Myocyte (in vitro differentiated cells): ENCODE data around the gene MXRA8. TPM values are rescaled to one million over a fixed set of nuclear protein-coding genes. Genes with fewer than 3 reads are reported as not detected.
A peak's percentile ranks its signal among the peaks of the same experiment; 100 is the strongest.
"Not testable (repeated sequence)": the region's sequence is repeated elsewhere in the genome, so short reads cannot be mapped to it uniquely, and the experiment has no call there.

Experiments used
- DNase-seq: peaks from one replicate; pipeline ENCODE4 v3.0.0-alpha.2; 2012; ENCODE audit warnings: low read depth
- total RNA-seq: library from RNA; depleted of rRNA; stranded (reverse); fragments of >200 nt; gene quantifications from 2 replicates; pipeline ENCODE4 v1.2.3, GENCODE V29; 2014

Gene MXRA8
- total RNA-seq, 1 donor from 2014 or later: 224 TPM

DNA sequence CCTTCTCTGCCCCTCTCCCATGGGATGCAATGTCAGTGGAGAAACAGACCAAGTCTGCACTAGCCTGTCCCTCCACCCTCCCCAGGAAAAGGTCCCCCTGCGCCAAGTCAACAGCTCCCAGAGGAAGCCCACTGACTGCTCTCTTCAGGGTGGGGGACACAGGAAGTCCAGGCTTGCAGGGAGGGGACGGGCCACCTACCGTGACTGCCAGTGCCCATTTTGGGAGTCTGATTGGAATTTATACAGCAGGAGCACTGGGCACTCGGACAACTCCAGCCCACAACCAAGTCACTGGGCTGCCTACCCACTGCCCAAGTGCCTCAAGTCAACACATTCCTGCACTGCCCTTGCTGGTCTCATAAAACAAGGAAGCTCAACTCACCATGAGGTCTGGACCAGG, 34.7 kb upstream of the MXRA8 start:
- DNase-seq: no peak

DNA sequence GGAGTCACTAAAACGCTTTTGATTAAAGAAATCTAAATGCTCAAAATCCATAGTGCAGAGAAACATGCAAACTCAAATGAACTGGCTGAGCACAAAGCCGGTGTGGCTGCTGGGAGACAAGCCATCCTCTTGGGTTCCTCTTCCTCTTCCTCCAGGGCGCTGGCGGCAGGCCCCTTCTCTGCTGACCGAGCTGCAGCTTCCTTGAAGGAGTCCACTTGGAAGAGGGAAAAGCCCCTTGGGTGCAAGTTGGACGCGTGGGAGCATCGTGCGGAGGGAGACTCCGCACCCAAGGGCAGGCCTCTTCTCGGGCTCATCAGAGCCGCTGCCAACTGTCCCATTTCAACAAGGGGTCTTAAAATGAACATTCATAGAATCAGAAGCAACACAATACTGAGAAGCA, 32.9 kb upstream of the MXRA8 start:
- no peak for DNase-seq

DNA sequence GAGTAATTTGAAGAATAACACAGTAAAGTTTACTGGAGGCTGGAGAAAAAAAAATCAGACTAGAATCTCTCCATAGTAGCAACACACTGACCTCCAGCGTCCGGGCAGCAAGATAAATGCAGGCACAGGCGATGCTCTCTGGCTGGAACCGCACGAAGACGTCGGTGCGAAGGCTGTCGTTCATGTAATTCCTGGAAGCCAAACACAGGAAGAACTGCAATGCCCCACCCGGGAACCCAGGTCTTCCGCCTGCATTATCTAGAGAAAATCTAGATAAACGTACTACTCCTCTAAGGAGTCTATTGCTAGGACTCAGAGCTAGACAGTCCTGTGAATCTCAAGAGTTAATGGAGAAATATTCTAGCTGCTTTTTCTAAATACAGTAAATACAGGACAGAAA, 32.3 kb upstream of the MXRA8 start:
- no peak for DNase-seq

DNA sequence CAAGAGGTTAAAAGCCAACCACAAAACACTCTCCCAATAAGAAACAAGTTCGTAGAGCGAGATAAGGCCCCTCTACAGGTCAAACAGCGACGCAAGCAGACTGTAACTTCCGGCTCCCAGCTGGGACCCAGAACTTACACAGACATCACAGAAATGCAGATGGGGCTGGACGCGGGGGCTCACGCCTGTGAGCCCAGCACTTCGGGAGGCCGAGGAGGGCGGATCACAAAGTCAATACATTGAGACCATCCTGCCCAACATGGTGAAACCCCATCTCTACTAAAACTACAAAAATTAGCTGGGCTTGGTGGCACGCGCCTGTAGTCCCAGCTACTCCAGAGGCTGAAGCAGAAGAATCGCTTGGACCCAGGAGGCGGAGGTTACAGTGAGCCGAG, 29.7 kb upstream of the MXRA8 start:
- no peak for DNase-seq

DNA sequence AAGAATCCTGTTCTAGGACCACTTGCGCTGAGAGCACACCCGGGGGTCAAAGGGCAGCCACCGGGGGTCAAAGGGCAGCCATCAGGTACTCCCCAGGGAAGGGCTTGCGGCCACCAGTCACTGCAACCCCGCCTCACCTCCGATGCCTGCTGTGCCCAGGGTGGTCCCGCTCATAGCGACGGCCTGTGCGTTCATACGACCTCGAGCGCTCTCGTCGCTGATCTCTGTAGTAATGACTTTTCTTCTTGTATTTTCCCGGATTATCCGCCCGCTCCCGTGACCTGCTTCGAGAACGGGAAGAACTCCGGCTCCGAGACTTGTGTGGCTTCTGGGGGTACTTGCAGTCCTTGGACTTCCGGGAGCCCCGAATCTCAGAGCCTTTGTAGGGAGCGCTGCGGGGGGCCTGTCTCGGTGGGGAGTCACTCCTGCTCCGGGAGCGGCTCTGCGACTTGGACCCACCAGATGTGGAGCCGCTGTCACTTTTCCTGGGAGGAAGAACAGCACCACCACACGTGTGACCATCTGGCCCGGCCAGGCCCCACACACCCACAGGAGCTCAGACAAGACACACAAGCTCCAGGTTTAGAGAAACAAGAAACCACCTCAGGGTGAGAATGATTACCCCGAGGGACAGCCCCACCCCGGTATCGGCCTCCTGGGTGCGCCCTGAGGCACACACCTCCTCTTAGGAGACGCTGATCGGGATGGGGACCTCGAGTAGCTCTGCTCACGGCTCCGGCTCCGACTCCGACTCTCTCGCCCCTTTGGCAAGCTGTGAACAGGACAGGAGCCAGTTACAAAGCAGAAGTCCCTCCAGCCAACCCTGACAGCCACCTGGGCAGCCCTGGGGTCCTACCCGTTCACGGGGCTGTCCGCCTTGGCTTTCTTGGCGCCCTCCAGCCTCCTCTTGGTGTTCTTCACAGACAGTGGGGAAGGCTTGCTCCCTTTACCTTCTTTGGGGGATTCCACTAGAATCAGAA, 29.0 kb upstream of the MXRA8 start:
- DNase-seq: no peak

DNA sequence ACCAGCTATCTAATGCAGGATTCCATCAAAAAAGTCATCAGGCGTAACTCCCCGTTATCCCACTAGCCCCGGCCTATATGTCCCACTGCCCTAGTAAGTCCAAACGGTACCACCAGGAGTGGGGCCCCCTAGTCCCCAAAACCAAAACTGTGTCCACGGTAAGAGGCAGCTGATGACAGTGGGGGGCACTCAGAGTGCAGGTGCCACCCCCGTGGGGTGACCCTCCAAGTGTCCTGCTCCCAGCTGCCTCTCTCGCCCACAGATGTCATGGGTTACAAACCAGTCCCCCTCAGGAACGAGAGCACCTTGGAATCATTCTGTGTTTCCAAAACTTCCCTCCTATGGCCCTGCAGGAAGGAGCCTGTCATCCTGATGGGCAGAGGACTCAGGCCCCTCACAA, 27.6 kb upstream of the MXRA8 start:
- no peak for DNase-seq

DNA sequence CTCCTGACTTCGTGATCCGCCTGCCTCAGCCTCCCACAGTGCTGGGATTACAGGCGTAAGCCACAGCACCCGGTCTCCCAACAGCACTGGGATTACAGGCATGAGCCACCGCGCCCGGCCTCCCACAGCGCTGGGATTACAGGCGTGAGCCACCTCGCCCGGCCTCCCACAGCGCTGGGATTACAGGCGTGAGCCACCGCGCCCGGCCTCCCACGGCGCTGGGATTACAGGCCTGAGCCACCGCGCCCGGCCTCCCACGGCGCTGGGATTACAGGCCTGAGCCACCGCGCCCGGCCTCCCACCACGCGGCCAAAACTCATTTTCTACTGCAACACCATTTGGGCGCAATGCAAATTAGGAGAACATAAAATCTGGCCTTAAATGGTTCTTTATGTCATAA, 27.0 kb upstream of the MXRA8 start:
- not testable (repeated sequence) for DNase-seq

DNA sequence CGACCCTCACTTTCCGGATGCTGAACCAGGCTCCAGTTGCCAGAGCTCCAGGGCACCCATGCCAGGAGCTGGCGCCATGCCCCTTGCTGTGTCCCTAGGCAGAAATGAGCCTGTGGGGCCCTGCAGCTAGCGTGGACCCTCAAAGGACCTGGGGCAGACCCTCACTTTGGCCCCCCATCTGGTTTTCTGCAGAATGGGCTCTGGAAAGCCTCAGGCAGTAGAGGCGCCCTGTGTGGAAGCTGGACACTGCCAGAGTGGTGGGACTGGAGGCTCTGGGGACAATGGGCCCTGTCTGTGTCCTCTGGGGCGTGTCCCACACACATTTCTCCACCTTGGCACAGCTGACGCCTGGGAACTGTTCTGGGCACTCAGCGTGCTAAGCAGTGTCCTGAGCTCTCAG, 22.9 kb upstream of the MXRA8 start:
- DNase-seq: no peak

DNA sequence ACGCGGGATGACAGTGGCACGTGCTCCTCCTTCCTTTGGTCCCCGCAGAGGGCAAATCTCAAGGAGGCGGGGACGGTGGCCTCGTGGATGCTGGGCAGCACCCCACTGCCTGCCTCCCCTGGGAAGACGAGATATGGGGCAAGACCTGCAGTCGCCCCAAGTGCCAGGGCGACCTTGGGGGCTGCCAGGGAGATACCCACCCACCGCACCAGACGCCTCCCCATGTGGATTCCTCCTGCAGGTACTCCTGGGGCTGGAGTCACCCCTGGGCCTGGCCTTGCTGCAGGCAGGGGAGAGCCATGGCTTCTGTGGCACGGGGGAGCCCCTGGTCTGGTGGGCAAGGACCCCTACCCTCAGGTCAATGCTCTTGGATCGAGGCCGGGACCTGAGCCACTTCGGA, 22.5 kb upstream of the MXRA8 start:
- no peak for DNase-seq

DNA sequence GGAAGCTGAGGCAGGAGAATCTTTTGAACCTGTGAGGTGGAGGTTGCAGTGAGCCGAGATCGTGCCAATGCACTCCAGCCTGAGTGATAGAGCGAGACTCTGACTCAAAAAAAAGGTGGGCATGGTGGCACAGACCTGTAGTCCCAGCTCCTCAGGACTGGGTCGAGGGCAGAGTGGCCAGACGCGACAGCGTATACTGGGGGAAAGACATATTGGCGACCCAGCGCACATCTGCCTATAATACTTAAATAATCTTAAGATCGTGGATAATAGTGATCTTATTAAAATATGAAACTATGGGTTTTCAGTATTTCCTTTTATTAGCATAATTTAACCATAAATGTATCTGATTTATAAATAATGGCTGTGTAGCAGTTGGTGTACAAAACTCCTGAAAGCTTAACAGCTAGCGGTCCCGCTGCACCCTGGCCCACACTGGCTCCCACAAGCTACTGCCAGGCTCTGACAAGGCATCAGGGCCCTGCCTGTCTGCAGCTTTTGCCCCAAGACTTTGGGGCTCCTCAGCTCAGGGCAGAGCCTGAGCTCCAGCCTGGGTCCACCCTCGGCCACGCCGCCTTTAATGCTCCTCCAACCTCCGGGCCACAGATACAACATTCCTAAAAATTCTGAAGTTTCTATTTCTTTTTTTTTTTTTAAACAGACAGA, 19.3 kb upstream of the MXRA8 start:
- no peak for DNase-seq

DNA sequence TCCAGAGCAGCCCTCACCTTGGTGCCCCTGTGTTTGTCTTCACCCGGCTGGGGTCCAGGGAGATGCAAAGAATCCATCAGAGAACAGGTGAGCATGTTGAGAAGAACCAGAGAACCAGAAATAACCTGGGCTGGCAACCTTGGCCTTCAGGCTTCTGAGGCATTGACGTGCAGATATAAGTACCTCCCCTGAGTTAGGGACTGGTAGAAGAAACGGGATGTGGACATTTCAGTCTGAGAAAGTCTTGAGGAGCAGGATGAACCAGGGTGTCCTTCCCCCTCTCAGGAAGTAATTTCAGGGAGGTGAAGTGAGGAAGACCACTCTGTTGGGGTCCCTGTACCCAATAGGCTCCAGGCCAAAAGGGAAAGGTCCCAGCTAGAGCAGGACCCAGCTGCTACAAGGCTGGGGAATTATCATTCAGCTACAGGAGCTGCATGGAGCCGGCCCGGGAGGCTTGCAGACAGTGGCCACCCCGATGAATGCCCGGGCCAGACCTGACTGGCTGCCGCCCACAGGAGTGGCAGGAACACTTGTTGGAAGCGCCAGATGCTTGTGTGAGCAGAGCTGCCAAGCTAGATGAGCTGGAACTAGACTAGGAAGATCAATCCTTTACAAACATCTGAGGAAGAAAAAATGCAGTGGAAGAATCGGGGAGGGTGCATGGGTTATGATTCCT, 18.3 kb upstream of the MXRA8 start:
- peak; percentile 24 for DNase-seq

DNA sequence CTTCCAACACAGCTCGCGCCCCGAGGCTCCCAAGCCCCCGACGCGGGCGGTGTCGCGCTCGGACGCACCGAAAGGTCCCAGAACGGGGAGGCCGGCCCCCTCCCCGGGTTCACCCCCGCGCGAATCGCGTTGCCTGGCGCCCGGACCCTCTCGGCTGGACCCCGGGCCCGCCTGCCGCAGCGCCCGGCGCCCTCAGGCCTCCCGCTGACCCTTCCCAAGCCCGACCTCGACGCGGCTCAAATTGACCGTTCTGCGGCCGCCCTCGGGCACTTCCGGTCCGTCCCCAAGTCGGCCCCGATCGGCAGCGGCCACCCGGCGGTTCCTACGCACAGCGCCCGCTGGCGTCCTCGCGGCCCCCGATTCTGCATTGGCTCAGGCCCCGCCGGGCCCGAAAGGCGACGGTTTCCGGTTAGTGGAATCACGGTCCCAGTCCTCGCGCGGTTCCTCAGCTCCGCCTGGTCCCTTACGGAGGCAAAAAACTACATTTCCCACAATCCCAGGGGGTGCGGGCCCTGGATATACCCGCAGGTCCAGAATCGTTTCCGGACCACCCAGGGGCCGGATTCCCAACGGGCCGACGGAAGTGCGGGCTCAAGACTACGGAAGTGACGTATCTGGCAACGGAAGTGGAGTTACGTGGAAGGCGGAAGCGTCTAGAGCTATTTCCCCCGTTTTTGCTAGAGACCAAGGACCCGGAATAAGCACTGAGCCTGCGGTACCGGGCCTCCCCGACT, 16.7 kb upstream of the MXRA8 start, which contains the start of gene AURKAIP1:
TSS of gene AURKAIP1 (minus strand) at position 279 of the 734 bp plus-strand sequence. CDS start 451 bp downstream, outside the sequence.
- DNase-seq: peak; percentile 100

DNA sequence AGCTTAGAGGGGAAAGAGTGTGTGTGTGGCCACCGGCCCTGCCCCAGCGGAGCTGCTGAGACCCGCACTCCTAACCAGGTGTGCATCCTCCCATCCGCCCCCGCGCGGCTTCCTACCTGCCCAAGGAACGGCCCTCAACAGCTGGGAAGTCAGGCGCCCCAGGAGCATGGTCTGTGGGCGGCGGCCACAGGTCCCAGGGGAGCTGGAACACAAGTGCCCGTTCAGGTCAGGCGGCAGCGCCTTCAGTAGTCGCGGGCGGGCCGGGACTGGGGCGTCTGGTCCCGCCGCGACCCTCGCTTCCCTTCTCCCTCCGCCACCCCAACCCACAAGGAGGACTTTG, 16.2 kb upstream of the MXRA8 start:
- peak; percentile 34 for DNase-seq

DNA sequence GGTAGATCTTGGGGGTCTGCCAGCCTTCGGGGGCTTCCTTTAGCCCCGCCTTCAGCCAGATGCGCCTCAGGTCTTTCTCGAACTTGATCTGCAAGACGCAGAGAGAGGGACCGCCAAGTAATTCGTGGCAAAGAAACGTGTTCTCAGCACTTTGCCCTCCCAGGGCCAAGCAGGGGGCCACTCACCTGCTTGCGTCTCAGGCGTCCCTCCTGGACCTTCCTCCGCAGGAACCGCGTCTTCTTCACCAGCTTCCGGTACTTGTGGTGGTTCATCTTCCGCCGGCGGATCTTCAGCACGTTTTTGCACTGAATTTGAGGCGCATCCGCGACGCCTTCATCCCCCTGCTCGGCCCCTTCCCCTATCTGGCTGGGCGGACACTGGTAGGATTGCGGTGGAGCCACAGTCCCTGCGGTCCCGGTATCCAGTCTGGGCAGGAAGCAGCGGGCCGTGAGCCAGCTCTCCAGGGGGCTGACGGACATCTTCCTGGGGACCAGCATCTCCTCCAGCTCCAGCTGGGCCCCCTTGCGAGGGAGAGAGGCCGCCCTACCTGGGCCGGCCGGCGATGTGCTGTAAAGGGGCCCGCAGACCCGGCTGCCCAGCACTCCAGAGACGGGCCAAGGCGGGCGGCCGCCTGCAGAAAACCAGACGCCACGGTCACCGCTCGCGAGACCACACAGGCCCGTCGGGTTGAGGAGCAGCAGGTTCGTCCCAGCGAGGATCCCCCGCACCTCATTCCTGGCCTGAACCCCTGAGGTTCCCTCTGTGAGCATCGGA, 15.6 kb upstream of the MXRA8 start:
- DNase-seq: no peak

DNA sequence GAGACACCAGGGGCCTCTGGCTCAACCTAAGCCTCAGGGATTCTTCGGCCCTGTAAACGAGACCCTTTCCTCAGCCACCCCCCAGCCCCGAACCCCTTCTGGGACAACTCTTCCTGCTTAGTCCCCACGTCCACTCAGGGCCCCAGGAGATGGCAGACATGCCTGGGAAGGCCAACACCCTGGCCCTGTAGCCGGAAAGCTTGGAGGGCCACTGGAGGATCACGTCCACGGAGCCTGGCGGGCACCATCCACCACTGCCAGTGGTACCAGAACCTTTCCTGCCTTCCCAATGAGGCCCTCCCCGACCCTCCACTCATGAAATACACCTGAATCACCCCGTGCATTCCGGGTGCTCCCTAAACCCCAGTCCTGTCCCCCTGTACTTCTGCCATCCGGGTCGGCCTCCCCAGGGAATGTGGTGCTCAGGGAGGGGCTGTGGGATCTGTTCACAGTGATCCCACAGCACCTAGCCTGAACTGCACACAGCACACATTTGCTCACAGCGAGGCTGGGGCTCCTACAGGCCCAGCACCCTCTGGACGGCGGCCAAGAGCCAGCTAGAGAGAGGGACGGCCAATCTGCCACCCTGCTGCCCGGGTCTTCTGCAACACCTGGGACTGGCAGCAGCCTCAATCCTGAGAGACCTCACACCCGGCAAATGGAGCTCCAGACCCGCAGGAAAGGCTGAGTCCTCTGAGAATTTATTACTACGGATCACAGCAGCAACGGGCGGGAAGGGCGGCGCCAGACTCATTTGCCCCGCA, 14.9 kb upstream of the MXRA8 start:
- no peak for DNase-seq

DNA sequence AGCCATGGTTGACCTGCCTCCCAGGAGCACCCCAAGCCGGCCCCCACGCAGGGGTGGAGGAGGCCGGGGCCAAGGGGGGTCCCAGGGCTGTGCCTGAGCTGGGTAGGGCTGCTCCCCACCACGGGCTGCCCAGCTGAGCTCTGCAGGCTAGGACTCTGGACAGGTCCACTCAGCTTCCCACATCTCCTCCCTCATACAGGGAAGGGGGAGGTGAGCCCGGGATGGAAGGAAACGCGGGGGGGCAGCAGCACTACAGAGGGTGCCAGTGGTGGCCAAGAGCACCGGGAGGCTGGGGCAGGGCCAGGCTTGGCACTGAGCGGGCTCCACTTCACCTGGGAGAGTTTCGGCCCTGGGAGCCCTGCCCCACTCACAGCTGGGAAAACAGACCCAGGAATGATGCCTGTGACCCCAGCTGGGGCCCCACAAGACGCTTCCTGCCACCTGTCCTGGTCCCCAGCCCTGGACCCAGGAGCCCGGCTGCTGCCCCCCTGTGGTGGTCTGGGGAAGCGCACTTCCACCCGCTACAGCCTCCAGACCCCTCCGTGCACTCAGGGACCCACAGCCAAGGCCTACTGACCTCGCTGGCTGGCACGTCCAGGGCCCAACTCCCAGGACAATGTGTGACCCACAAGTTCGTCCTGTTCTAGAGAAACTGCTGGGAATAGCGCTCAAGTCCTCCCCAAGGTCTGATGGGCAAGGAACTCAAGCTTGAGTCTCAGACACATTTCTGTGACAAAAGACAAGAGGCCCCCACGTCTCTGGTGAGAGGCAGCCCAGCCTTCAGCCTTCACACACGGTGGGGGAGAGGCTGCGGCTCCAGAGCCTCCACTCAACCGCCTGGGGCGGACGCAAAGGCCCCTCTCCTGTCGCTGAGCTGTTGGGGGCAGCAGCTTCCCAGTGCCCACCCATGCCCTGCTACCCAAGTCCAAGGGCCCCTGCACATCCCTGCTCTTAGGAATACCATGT, 13.7 kb upstream of the MXRA8 start:
- DNase-seq: peak; percentile 80

DNA sequence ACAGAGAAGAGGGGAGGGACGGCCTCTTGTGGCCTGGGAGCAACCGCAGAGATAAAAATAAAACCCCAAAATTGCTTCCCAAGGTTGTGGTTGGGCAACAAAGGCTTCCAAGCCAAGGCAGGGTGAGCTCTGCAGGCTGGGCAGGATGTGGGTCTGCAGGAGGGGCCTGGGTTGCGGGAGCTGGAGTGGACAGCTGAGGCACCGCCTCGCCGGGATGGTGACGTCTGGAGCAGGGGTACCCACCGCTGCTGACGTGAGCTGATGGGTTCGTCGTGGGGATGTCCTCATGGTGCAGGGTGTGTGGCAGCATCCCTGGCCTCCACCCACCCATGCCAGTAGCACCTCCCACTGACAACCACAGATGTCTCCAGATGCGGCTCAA, 13.0 kb upstream of the MXRA8 start:
- peak; percentile 97 for DNase-seq

DNA sequence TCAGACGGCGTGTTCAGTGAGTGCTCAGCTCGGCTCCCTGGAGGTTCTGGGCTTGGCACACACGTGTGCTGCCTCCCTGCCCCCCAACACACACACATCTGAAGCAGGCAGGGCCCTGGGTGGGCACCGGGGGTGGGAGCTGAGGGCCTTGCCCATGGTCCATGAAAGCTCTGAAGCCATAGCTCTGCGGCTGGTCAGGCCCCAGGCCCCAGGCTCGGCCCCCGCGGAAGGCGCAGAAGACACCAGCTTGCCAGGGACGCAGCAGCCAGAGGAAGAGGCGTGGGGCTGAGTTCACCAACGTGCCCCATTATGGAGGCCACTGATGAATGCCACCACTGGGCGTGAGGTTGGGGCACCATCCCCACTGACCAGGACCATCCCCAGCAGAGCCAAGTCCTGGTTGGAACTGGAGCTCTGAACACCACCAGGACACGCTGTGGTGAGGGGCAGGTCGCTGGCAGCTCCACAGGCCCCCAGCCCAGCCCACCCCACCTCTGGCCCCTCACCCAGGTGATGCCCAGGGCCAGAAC, 12.5 kb upstream of the MXRA8 start:
- no peak for DNase-seq
